HepG2 (cell line): ENCODE measurements around the gene NFS1. TPM values are rescaled to one million over a fixed set of nuclear protein-coding genes. Genes with fewer than 3 reads are reported as not detected.

Source experiments
- ATAC-seq: fragments of 200-7000 bp; cut with Tn5 transposase; 3 replicates; pipeline ENCODE4 v1.9.1; 2020; ENCODE audit warnings: mild to moderate bottlenecking, moderate library complexity
- BruUV-seq: library from RNA; stranded (reverse); fragments of 400-500 nt; replicated peaks from 2 replicates; lab custom pipeline; 2021; lab: Mats Ljungman, UMichigan
- CTCF ChIA-PET: fragments of 300-600 bp; formaldehyde crosslinking; extraction: SDS; loops from one replicate; lab custom pipeline; 2021; ENCODE audit warnings: low total read pairs, inconsistent platforms, low intra/inter-chr PET ratio; lab: Yijun Ruan, JAX
- POLR2A ChIA-PET: fragments of 350-600 bp; sonication (Branson Sonifier 250); formaldehyde crosslinking; loops from one replicate; lab custom pipeline; 2020; ENCODE audit warnings: antibody characterized with exemption, inconsistent platforms; lab: Yijun Ruan, JAX
- DNase-seq: peaks from one replicate; pipeline ENCODE4 v3.0.0-alpha.2; 2015; ENCODE audit warnings: low spot score
- FAIRE-seq: peaks from 3 replicates; lab custom pipeline; 2011; peaks lifted over from hg19 to GRCh38; lab: Jason Lieb, UNC
- H2AFZ ChIP-seq: one replicate; pipeline ENCODE4 v1.6.1; 2011; ENCODE audit warnings: low read length, inconsistent platforms
- H3K27ac ChIP-seq: fragments of 300-600 bp; 3 replicates; pipeline ENCODE4 v1.8.0; 2011; ENCODE audit warnings: mixed run types, mild to moderate bottlenecking, mixed read lengths, low read length, inconsistent platforms; ENCODE audit not compliant: insufficient read depth; ENCODE audit errors: extremely low read length
- H3K27me3 ChIP-seq, 2 experiments: fragments of 200-600 bp in 1 of 2; 2 replicates in 1 of 2; 3 replicates in 1 of 2; pipeline versions ENCODE4 v1.6.0 to v1.8.0; 2011; ENCODE audit warnings: low read length in 2 of 2, mild to moderate bottlenecking in 2 of 2, moderate library complexity in 2 of 2, inconsistent platforms in 1 of 2; ENCODE audit not compliant: insufficient read depth in 2 of 2, control insufficient read depth in 1 of 2
- H3K36me3 ChIP-seq, 2 experiments: fragments of 200-600 bp in 1 of 2; replicated peaks in 1 of 2; 2 replicates in 1 of 2; 3 replicates in 1 of 2; pipeline versions ENCODE4 v1.5.1 to v1.8.0; 2011; ENCODE audit warnings: low read length in 2 of 2, inconsistent platforms in 1 of 2; ENCODE audit not compliant: insufficient read depth in 2 of 2, control insufficient read depth in 1 of 2
- H3K4me1 ChIP-seq: 2 replicates; pipeline ENCODE4 v1.5.1; 2012; ENCODE audit warnings: low read length, inconsistent platforms; ENCODE audit not compliant: insufficient read depth
- H3K4me2 ChIP-seq: 2 replicates; pipeline ENCODE4 v1.6.0; 2011; ENCODE audit warnings: low read depth, low read length, inconsistent platforms
- H3K4me3 ChIP-seq, 3 experiments: fragments of 200-600 bp in 1 of 3; sonication (generic), shearing (Covaris generic) in 1 of 3; replicated peaks in 1 of 3; 2 replicates each; pipeline ENCODE4 v1.5.1; 2011 to 2016; ENCODE audit warnings: low read length in 3 of 3, inconsistent platforms in 2 of 3, low read depth in 2 of 3, mild to moderate bottlenecking in 2 of 3, control low read depth in 1 of 3, mixed read lengths in 1 of 3; ENCODE audit not compliant: insufficient read depth in 1 of 3
- H3K79me2 ChIP-seq: one replicate; pipeline ENCODE4 v1.6.1; 2011; ENCODE audit warnings: low read length, inconsistent platforms; ENCODE audit not compliant: insufficient read depth
- H3K9ac ChIP-seq: 2 replicates; pipeline ENCODE4 v1.6.0; 2011; ENCODE audit warnings: mild to moderate bottlenecking, low read depth, low read length, inconsistent platforms; ENCODE audit not compliant: insufficient read depth
- H3K9me3 ChIP-seq: 2 replicates; pipeline ENCODE4 v1.5.1; 2012; ENCODE audit warnings: mild to moderate bottlenecking, low read length
- H4K20me1 ChIP-seq: 2 replicates; pipeline ENCODE4 v1.6.0; 2011; ENCODE audit warnings: inconsistent platforms, mild to moderate bottlenecking, low read length, moderate library complexity; ENCODE audit not compliant: insufficient read depth
- CREM ChIP-seq, 2 experiments: sonication (generic) in 1 of 2; formaldehyde crosslinking in 1 of 2; IDR thresholded peaks; 2 replicates each; pipeline versions ENCODE4 v1.4.0 to v1.6.1; 2016 to 2020; ENCODE audit warnings: antibody characterized with exemption in 1 of 2, mild to moderate bottlenecking in 1 of 2, missing genetic modification reagents in 1 of 2
- EED ChIP-seq: sonication (generic); formaldehyde crosslinking; IDR thresholded peaks from 2 replicates; pipeline ENCODE4 v1.5.0; 2020; ENCODE audit warnings: mild to moderate bottlenecking, missing genetic modification reagents
- HNRNPK ChIP-seq: fragments of 200-400 bp; formaldehyde crosslinking; IDR thresholded peaks from 2 replicates; pipeline ENCODE4 v1.6.1; 2018; ENCODE audit warnings: low read length, low read depth, moderate library complexity, mild to moderate bottlenecking; ENCODE audit not compliant: poor library complexity, severe bottlenecking
- PCBP2 ChIP-seq: fragments of 200-400 bp; formaldehyde crosslinking; optimal IDR thresholded peaks from 2 replicates; pipeline ENCODE3; 2018; ENCODE audit warnings: low read length, low read depth; ENCODE audit not compliant: poor library complexity, severe bottlenecking
- SP2 ChIP-seq: sonication (generic); formaldehyde crosslinking; IDR thresholded peaks from 2 replicates; pipeline ENCODE4 v1.5.1; 2020; ENCODE audit warnings: mild to moderate bottlenecking, missing genetic modification reagents
- ZNF768 ChIP-seq: sonication (generic); formaldehyde crosslinking; IDR thresholded peaks from 2 replicates; pipeline ENCODE4 v1.4.0; 2020; ENCODE audit warnings: missing genetic modification reagents
- ZNF83 ChIP-seq: sonication (generic); formaldehyde crosslinking; IDR thresholded peaks from 2 replicates; pipeline ENCODE4 v1.4.0; 2020; ENCODE audit warnings: missing genetic modification reagents, mild to moderate bottlenecking, borderline replicate concordance
- ZNF850 ChIP-seq: sonication (generic); formaldehyde crosslinking; conservative IDR thresholded peaks from 2 replicates; pipeline ENCODE4 v1.9.0; 2021; ENCODE audit warnings: mild to moderate bottlenecking, missing genetic modification reagents
- WGBS: methylation state at CpG from one replicate; pipeline ENCODE4 v1.1.6; 2017; ENCODE audit warnings: low lambda C conversion rate; 5-methylcytosine and 5-hydroxymethylcytosine counted together
- in situ Hi-C: cut with HindIII; loops from 2 replicates; pipeline ENCODE4 v1.10.0; 2017; ENCODE audit warnings: low pct_unique_long_range_greater_than_20kb; ENCODE audit not compliant: extremely low pct_ligation_motif_present
- intact Hi-C: fragments of 100-400 bp; cut with micrococcal nuclease; formaldehyde crosslinking; loops from one replicate; pipeline ENCODE4 v1.10.0; 2022; ENCODE audit not compliant: unreplicated experiment
- polyA plus RNA-seq, 8 experiments: library from polyadenylated mRNA; depleted of rRNA in 3 of 8; stranded (reverse) in 7 of 8; unstranded in 1 of 8; fragments of >200 nt; fragmentation: Illumina TruSeq in 4 of 8; extraction: Trizol in 4 of 8; gene quantifications; 2 replicates each; pipeline versions ENCODE4 v1.2.1 to v1.2.3, GENCODE V29; 2011 to 2016; ENCODE audit warnings: low read depth in 4 of 8, missing spikeins in 1 of 8, mixed read lengths in 1 of 8; ENCODE audit not compliant: insufficient read depth in 1 of 8
- total RNA-seq, 5 experiments: library from RNA; depleted of rRNA; stranded (reverse); fragments of >200 nt; fragmentation: Illumina TruSeq; extraction: Trizol; gene quantifications; 2 replicates each; pipeline ENCODE4 v1.2.3, GENCODE V29; 2016; ENCODE audit warnings: low read depth in 1 of 5

The NFS1 gene
- total and polyA plus RNA-seq, 2 of the 13 experiments (the other 11 are each of a cell fraction or from before 2014, with no cell fraction given): 65.9 to 88.1 TPM

- Histone ChIP-seq H3K4me2 (no peak overlapping the region), H3K9ac (no peak overlapping the region), H3K4me1 (no peaks in the 10 kb centered on the region), H3K4me3 (no peak overlapping the region), H3K36me3 (peaks cover 3 to 10% of the 10 kb centered on the region in 2 experiments; a peak in 3 of 5 replicates), H2AFZ (no peak overlapping the region), H3K9me3 (no peaks in the 10 kb centered on the region), H3K27me3 (no peaks in the 10 kb centered on the region), H3K27ac (no peak overlapping the region), H4K20me1 (no peaks in the 10 kb centered on the region), H3K79me2 (no peaks in the 10 kb centered on the region)
- no peak for TF ChIP-seq SP2 (CRISPR knock-in tag)
- TF ChIP-seq ZNF768 (CRISPR knock-in tag): no peak
- TF ChIP-seq PCBP2: peak; percentile 60
- TF ChIP-seq ZNF83 (CRISPR knock-in tag): no peak
- TF ChIP-seq HNRNPK: peak; percentile 92
- CTCF ChIA-PET: no interaction called here
- POLR2A ChIA-PET: no interaction called here
- 95% methylated on average over 4 of the region's 4 CpGs for WGBS
- BruUV-seq: no TSS peak
- no peak for DNase-seq
- in situ Hi-C loops: no loop called here
- intact Hi-C loops: no loop called here
- ATAC-seq: no peak
- no peak for FAIRE-seq
These were observed 18.5 kb downstream of the NFS1 start for GRCh38 chr20:35680452-35681183.

GRCh38 chr20:35674921-35675320, 24.2 kb downstream of the NFS1 start:
- no TSS peak for BruUV-seq
- TF ChIP-seq CREM (IDR thresholded peaks at IDR 0.05): no peak
- no peak for TF ChIP-seq CREM (CRISPR knock-in tag; IDR thresholded peaks at IDR 0.05)
- no peak for TF ChIP-seq EED (CRISPR knock-in tag)
- TF ChIP-seq ZNF850 (CRISPR knock-in tag): no peak
- Histone ChIP-seq H3K27ac (no peak overlapping the region), H3K9me3 (no peaks in the 10 kb centered on the region), H3K4me1 (no peaks in the 10 kb centered on the region), H3K4me2 (no peak overlapping the region), H3K79me2 (no peaks in the 10 kb centered on the region), H3K9ac (no peak overlapping the region), H4K20me1 (no peaks in the 10 kb centered on the region), H3K36me3 (peaks cover 19 to 39% of the 10 kb centered on the region in 2 experiments), H3K4me3 (no peak overlapping the region), H2AFZ (no peak overlapping the region), H3K27me3 (no peaks in the 10 kb centered on the region)
- POLR2A ChIA-PET: interaction anchor here (1.3 to 1.6 kb wide), 2 partner anchors 11 to 28 kb away, joined by 3 to 6 read pairs; partner anchors contain the start of genes CPNE1 and RBM12
- DNase-seq (no peak), ATAC-seq (no peak), FAIRE-seq (no peak)
- 97% methylated on average over 8 of the region's 8 CpGs for WGBS
- intact Hi-C loops: no loop called here
- CTCF ChIA-PET: no interaction called here
- in situ Hi-C loops: no loop called here
